GM12892 (cell line): ENCODE results near the gene USPL1.

Experiments used
- DNase-seq: peaks from one replicate; pipeline ENCODE4 v3.0.0; 2011; ENCODE audit not compliant: insufficient read length
- FAIRE-seq: peaks from 2 replicates; lab custom pipeline; 2011; peaks lifted over from hg19 to GRCh38; lab: Jason Lieb, UNC
- POLR2A ChIP-seq: IDR thresholded peaks from 2 replicates; pipeline ENCODE4 v1.6.1; 2011; ENCODE audit warnings: low read depth, low read length, control low read depth
- POLR2AphosphoS5 ChIP-seq: IDR thresholded peaks from 2 replicates; pipeline ENCODE4 v1.6.1; 2011; ENCODE audit warnings: low read depth, low read length, control low read depth
- TAF1 ChIP-seq: IDR thresholded peaks from 2 replicates; pipeline ENCODE4 v1.6.1; 2011; ENCODE audit warnings: low read depth, mild to moderate bottlenecking, control low read depth, low read length, borderline replicate concordance

USPL1 gene

DNA sequence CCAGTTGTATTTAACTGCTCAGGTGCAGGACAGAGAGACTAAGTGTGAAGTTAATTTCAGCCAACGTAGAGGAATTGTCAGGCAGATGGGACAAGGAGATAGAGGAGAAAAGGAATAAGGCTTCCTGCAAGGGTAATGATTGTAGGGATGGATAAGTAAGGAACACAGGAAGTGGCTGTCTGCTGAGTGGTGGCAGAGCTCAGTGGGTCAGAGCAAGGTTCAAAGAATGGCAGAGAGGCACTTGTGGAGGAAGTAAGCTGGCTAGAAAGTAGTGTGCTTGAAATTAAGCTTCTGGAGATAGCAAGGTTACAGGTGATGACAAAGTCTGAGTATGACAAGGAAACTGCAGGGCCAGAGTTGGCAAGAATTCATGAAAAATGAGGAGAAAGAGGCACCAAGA, 47.9 kb downstream of the USPL1 start:
- no peak for FAIRE-seq
- no peak for DNase-seq

DNA sequence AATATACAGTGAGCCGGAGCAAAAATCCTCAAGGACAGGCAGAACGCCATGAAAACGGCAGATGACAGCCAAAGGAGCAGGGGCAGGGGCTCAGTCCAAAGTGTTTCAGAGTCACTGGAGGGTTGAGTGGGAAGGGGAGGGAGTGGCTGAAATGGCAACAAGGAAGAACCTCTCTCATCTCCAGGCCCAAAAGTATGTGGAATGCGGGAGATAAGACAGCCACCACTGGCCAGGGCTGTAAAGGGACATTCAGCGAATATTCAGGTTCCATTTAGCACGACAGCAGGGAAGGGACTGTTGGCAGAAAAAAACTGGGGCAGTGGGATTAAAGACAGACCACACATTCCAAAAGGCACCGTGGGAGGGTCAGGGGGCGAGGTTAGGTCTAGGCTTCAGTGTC, 48.4 kb downstream of the USPL1 start:
- FAIRE-seq: no peak

More for the DNA sequence above, 47.9 kb downstream of the USPL1 start:
- TF ChIP-seq POLR2AphosphoS5: no peak
- no peak for TF ChIP-seq POLR2A
- TF ChIP-seq TAF1: no peak

GRCh38 chr13:30667014-30667413, 49.3 kb downstream of the USPL1 start:
- DNase-seq (no peak), FAIRE-seq (no peak)
- no peak for TF ChIP-seq TAF1
- TF ChIP-seq POLR2AphosphoS5: no peak
- TF ChIP-seq POLR2A: no peak

More for the DNA sequence above, 48.4 kb downstream of the USPL1 start:
- no peak for DNase-seq
- TF ChIP-seq POLR2A (no peak), POLR2AphosphoS5 (no peak)

DNA sequence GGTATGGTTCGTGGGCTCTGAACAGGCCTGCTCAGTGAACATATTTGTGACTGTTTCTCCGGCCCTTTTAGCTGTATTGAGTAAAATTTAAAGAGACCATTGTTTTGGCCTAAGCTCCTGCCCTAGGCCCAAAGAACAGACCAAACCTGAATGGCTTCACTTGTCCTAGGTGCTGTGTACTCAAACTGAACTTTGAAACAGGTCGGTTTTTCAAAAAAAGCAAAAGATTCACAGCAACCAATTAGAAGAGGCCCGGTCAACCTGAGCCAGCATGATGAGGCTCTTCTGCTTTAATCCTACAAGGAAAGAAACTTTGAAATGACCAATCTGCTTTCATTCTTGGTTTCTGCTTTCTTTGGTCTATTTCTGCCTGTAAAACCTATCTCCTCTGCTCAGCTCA, 50.6 kb downstream of the USPL1 start:
- TF ChIP-seq POLR2A: no peak
- DNase-seq: no peak
- FAIRE-seq: no peak

- FAIRE-seq (no peak), DNase-seq (no peak)
- no peak for TF ChIP-seq POLR2A
- TF ChIP-seq POLR2AphosphoS5: no peak
- TF ChIP-seq TAF1: no peak
Measured at GRCh38 chr13:30671271-30671815, 53.6 kb downstream of the USPL1 start.

DNA sequence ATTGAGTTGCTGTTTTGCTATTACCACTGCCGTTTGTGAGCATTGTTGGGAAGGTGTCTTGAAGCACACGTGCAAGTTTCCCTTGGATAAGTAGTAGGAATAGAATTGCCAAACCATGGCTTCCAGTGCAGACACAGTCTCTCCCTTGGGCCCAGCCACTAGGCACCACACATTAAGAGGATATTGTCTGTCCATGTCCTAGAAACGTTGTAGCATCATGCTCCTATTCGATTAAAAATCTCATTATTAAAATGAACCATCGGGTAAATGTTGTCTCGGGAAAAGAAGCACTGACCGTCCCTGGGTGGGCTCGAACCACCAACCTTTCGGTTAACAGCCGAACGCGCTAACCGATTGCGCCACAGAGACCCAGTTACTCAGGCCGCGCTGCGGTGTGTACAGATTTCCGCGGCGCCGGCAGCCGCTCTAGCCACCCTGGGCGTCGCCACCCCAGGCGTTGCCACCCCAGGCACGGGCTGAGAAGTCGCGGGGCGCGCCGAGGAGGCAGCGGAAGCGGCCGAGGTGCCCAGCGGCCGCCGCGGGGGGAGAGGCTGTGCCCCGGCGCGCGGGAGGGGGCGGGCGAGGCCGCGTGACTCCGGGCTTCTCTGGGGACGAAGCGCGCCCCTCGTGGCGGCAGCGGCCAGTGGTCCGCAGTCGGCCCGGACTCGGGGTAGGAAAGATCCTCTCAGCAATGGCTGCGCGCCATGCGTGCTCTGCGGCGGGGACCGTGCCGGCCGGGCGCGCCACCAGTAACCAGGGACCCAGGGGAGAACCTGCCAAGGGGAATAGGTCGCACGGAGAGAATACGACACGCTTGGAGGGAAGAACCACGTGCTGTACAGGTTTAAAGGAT, 56.2 kb downstream of the USPL1 start:
- TF ChIP-seq POLR2A (peak; percentile 44; the same call in 1 of the 2 replicates), POLR2AphosphoS5 (no peak), TAF1 (0 out of 2 replicates have a peak, but pooled peaks have one; percentile 19)
- peak; percentile 92 for FAIRE-seq
- DNase-seq: peak; percentile 86

- DNase-seq (no peak), FAIRE-seq (no peak)
- TF ChIP-seq POLR2A (no peak), POLR2AphosphoS5 (no peak), TAF1 (no peak)
Measured at GRCh38 chr13:30675717-30676116, 58.0 kb downstream of the USPL1 start.

DNA sequence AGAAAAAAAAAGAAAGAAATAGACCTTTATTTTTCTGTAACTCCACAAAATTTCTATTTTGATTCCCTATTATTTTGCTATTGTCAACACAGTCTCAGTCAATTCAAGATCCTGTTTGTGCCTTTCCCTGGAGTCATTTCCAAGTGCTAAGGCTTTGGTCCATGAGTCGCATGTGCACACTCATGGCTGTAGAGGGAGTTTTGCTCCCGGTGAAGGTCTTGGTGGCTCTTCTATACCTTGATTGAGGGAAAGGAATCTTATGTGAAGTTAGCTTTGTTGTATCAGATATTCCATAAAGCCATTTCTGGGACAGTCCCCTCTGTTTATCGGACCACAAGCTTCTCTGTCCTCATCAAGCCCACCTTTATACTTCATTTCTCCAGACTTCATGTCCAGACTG, 59.0 kb downstream of the USPL1 start:
- DNase-seq (no peak), FAIRE-seq (no peak)
- TF ChIP-seq POLR2A: no peak

DNA sequence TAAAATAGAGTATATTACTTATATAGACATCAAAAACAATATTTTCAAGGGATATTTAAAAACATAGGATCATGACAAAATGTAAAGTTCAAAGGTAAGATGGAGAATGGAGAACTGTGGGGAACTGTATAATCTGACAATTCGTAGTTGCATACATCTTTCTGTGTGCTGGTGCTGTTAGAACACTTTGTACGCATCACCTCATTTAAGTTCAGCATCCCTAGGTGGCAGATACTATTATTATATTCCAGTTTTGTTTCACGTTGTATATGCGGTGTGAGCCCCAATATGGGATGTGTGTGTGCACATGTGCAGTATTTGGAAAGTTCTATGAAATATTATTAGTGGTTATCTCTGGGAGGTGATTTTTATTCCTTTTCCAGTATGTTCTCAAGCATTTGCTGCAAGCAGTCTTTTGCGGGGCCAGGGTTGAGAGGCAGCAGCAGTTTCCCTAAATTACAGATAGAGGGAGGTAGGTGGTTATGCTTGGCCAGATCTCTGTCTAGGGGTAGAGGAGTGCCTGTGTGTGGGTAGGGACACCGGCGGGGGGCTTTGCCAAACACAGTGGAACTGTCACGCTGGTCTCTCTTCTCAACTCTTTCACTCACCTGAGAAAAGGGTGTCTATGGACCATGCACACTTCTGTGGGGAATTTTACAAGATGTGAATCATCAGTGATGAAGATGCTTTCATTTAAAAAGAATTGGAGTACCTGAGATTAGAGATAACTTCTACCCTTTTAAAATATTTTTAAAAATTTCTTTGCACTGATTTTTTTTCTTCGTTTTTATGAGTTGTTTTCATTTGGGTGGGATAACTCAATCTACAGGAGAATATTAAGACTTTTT, 62.0 kb downstream of the USPL1 start:
- DNase-seq (no peak), FAIRE-seq (peak; percentile 76)

DNA sequence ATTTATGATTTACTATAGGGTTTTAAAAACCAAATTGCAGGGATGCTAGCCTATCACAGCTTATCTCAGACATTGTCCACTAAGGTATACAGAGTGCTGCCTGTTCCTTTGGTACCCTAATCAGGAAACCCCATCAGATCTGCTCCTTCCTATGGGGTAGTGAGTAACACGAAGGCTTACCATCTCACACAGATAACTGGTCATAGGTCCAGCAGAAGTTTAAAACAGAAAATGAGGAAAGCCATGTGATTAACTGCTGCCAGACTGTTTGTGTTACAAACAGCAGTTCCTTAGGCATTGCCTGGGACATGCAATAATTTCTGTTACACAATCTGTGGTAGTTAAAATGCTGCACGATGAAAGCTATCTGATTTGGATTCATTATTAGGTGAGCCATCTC, 64.1 kb downstream of the USPL1 start:
- no peak for TF ChIP-seq TAF1
- TF ChIP-seq POLR2AphosphoS5: no peak
- TF ChIP-seq POLR2A: no peak
- FAIRE-seq (no peak), DNase-seq (no peak)

More for the DNA sequence above, 62.0 kb downstream of the USPL1 start:
- no peak for TF ChIP-seq TAF1
- no peak for TF ChIP-seq POLR2A
- no peak for TF ChIP-seq POLR2AphosphoS5

- DNase-seq (no peak), FAIRE-seq (no peak)
- TF ChIP-seq POLR2A (no peak), POLR2AphosphoS5 (no peak), TAF1 (no peak)
Measured at GRCh38 chr13:30685320-30685859, 67.7 kb downstream of the USPL1 start.
